Peyer's patch (tissue), 4 donors: ENCODE data around the gene C1GALT1.

ENCODE experiments used
- CTCF ChIP-seq, 6 experiments: fragments of 450-650 bp in 4 of 6; fragments of 200-600 bp in 2 of 6; sonication (generic) in 1 of 6; IDR thresholded peaks; one replicate each; pipeline ENCODE4 v1.5.1; 2017 to 2019; ENCODE audit warnings: antibody characterized with exemption in 6 of 6, mild to moderate bottlenecking in 3 of 6, moderate library complexity in 1 of 6
- POLR2A ChIP-seq, 2 donors: fragments of 450-650 bp; IDR thresholded peaks; one replicate each; pipeline ENCODE4 v1.5.1; 2017; ENCODE audit warnings: antibody characterized with exemption in 2 of 2, mild to moderate bottlenecking in 2 of 2, moderate library complexity in 2 of 2

GRCh38 chr7:7156663-7157062, 25.7 kb upstream of the C1GALT1 start:
- TF ChIP-seq CTCF (IDR thresholded peaks at IDR 0.05), result no peak
- TF ChIP-seq POLR2A (IDR thresholded peaks at IDR 0.05), result no peak
